D721Med (cell line): ENCODE results near the gene GPR75.
"Not testable (repeated sequence)": the region's sequence is repeated elsewhere in the genome, so short reads cannot be mapped to it uniquely, and the experiment has no call there.

ENCODE experiments used
- DNase-seq: peaks from one replicate; pipeline ENCODE4 v3.0.0; 2011; ENCODE audit warnings: low spot score; ENCODE audit not compliant: insufficient read length
- FAIRE-seq: peaks from 2 replicates; lab custom pipeline; 2011; peaks lifted over from hg19 to GRCh38; lab: Jason Lieb, UNC
- TF ChIP-seq, protein P1 (sequence below): IDR thresholded peaks from 2 replicates; pipeline ENCODE4 v1.5.1; 2012; ENCODE audit warnings: mild to moderate bottlenecking, control low read depth; ENCODE audit not compliant: insufficient read depth; ENCODE audit errors: missing control alignments

The GPR75 gene

DNA sequence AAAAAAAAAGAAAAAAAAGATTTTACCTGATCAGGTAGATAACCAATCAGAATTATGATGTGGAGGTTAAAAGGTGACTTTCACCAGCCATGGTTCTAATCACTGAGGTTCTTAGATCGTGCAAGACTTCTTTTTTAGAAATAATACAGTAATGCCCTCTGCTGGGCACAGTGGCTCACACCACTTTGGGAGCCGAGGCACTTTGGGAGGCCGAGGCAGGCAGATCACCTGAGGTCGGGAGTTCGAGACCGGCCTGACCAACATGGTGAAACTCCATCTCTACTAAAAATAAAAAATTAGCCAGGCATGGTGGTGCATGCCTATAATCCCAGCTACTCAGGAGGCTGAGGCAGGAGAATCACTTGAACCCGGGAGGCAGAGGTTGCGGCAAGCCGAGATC, 36.1 kb downstream of the GPR75 start:
- not testable (repeated sequence) for DNase-seq, FAIRE-seq
- TF ChIP-seq, protein P1, sequence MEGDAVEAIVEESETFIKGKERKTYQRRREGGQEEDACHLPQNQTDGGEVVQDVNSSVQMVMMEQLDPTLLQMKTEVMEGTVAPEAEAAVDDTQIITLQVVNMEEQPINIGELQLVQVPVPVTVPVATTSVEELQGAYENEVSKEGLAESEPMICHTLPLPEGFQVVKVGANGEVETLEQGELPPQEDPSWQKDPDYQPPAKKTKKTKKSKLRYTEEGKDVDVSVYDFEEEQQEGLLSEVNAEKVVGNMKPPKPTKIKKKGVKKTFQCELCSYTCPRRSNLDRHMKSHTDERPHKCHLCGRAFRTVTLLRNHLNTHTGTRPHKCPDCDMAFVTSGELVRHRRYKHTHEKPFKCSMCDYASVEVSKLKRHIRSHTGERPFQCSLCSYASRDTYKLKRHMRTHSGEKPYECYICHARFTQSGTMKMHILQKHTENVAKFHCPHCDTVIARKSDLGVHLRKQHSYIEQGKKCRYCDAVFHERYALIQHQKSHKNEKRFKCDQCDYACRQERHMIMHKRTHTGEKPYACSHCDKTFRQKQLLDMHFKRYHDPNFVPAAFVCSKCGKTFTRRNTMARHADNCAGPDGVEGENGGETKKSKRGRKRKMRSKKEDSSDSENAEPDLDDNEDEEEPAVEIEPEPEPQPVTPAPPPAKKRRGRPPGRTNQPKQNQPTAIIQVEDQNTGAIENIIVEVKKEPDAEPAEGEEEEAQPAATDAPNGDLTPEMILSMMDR = peak; percentile 26

DNA sequence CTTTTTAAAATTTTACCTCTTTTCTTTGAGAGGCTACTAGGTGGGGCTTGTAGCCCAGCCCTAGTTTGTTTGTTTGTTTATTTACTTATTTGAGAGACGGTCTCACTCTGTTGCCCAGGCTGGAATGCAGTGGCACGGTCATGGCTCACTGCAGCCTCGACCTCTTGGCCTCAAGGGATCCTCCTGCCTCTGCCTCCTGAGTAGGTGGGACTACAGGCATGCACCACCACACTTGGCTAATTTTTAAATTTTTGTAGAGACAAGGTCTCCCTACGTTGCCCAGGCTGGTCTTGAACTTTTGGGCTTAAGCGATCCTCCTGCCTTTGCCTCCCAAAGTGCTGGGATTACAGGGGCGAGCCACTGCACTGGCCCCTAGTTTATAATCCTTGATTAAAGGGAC, 38.0 kb downstream of the GPR75 start:
- FAIRE-seq (no peak), DNase-seq (no peak)
- TF ChIP-seq, protein P1 = no peak

DNA sequence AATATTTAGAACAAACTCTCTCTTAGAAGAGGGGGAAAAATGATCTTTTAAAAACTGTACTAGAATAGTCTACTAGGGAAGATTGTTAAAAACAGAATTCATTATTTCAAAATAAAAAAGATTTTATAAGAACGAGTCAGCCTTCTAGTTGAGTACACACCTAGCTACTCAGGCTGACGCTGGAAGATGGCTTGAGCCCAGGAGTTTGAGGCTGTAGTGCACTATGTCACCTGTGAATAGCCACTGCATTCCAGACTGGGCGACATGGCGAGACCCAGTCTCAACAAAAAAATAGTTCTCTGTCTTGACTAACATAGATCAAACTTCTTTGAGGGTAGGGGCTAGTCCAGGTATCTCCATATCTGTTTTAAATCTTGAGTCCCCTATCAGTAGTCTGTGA, 39.1 kb downstream of the GPR75 start:
- FAIRE-seq (no peak), DNase-seq (no peak)
- TF ChIP-seq, protein P1 = no peak

DNA sequence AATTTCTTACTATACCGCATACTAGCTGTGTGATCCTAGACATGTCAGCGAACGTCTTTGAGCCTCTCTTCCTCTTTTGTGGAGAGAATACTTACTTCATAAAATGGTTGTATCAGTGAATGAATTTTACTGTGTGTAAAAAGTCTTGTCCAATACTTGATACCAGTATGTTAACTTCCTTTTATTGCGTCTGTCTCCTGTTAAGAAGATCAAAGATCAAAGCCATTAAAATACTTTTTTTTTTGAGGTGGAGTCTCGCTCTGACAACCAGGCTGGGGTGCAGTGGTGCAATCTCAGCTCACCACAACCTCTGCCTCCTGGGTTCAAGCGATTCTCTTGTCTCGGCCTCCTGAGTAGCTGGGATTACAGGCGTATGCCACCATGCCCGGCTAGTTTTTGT, 39.7 kb downstream of the GPR75 start:
- DNase-seq (no peak), FAIRE-seq (no peak)
- TF ChIP-seq, protein P1 = no peak

DNA sequence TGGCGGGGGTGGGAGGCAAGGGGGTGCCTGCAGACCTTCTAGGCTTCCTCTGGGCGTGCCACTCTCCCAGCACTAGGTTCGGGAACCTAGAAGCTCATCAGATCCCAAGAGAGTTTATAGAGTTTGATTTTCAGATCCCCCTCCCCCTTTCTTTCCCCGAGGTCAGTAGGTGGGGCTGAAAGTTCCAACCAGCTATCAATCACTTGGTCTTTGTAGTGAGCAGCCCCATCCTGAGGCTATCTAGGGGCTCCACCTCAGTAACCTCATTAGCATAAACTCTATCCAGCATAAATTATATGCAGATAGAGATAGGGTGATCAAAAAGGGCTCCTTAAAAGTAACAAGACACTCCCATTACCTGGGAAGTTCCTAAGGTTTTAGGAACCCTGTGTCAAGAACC, 40.1 kb downstream of the GPR75 start:
- FAIRE-seq (no peak), DNase-seq (no peak)
- TF ChIP-seq, protein P1 = no peak

DNA sequence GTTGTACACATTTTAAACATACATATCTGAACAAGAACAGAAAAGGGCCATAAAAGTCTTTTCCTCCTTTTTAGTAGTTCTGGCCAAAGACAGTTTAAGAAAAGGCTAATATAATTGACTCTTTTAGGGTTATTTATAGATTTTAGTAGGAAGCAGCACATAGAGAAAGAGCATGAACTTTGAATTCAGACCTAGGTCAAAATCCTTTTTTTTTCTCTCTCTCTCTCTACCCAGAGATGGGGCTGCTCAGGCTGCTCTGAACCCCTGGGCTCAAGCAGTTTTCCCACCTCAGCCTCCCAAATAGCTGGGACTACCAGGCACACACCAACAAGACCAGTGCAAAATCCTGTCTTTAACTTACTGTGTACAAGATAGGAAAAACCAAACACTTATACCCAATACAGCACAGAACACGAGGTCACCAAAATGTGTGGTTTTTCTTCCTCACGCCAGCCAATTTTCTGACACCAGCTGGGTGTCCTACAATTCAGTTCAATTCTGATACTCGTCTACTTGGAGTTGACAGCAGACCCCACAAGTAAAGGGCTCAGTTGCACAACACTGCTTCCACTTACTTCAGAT, 40.8 kb downstream of the GPR75 start:
- DNase-seq (no peak), FAIRE-seq (no peak)
- TF ChIP-seq, protein P1 = no peak

DNA sequence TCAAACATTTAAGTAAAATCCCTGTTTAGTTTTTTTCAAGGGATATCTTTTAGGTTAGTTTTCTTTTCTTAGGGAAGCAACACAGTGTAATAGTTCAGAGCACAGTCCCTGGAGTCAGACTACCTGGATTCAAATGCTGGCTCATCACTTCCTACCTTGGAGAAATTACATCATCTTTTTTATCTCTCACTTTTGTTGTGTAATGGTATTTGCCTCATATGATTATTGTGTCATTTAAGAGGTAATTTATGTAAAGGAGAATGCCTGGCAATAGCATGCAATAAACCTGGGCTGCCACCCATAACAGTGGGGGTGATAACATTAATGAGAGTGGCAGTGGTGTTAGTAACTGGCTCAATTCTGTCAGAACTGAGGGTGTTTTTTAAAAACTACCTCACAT, 46.6 kb downstream of the GPR75 start:
- FAIRE-seq = no peak
- DNase-seq = no peak
- TF ChIP-seq, protein P1 = no peak
